ENCODE results near the gene TBCC.

The TBCC gene

GRCh38 chr6:42694586-42694985, 51.3 kb downstream of the TBCC start:
- DNase-seq (ENCODE audit: low spot score): no peak
